ENCODE measurements around the gene FSD1L.
"Not testable (repeated sequence)": the region's sequence is repeated elsewhere in the genome, so short reads cannot be mapped to it uniquely, and the experiment has no call there.

DNA sequence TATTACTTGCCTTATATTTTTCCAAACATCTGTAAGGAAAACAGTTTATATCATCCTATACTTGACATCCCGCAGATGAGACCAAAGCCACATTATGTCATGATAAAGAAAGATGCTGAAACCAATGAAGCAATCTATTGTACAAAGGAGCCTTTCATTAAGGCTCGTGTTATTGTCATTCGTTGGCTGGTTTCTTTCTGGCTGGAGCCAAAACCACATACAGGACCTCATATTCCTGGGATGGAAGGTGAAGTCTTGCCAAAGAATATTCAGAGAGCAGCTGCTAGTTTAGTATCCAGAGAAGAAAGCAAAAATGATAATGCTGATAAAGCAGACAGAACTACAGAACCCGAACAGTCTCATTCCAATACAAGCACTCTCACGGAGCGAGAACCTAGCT, 73.2 kb downstream of the FSD1L start:
- TF ChIP-seq, protein P1, sequence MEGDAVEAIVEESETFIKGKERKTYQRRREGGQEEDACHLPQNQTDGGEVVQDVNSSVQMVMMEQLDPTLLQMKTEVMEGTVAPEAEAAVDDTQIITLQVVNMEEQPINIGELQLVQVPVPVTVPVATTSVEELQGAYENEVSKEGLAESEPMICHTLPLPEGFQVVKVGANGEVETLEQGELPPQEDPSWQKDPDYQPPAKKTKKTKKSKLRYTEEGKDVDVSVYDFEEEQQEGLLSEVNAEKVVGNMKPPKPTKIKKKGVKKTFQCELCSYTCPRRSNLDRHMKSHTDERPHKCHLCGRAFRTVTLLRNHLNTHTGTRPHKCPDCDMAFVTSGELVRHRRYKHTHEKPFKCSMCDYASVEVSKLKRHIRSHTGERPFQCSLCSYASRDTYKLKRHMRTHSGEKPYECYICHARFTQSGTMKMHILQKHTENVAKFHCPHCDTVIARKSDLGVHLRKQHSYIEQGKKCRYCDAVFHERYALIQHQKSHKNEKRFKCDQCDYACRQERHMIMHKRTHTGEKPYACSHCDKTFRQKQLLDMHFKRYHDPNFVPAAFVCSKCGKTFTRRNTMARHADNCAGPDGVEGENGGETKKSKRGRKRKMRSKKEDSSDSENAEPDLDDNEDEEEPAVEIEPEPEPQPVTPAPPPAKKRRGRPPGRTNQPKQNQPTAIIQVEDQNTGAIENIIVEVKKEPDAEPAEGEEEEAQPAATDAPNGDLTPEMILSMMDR (IDR thresholded peaks at IDR 0.05): not testable (repeated sequence)
- not testable (repeated sequence) for TF ChIP-seq ZFX (IDR thresholded peaks at IDR 0.05; ENCODE audit: borderline replicate concordance)

Measured in 22Rv1 (cell line).